Measurements from ENCODE around the gene TTC13.

DNA sequence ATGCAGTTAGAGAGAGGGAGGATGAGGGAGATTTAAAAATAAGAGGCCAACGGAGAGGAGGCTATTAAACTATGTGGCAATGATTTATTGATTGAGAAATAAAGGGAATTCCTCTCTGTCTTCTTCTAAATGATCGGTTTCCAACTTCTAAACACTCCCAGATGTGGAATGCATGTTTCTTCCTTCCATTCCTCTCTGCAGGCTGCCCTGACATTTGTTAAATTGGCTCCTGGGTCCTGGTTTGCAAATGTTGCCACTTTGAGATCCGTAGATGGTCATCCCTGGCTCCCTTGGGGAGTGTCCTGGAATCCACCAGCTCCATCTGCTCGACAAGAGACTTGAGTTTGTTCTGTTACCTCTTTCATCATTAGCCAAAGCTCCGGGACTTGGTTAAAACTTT is 100.1 kb downstream of the TTC13 start:
- TF ChIP-seq, protein P1, sequence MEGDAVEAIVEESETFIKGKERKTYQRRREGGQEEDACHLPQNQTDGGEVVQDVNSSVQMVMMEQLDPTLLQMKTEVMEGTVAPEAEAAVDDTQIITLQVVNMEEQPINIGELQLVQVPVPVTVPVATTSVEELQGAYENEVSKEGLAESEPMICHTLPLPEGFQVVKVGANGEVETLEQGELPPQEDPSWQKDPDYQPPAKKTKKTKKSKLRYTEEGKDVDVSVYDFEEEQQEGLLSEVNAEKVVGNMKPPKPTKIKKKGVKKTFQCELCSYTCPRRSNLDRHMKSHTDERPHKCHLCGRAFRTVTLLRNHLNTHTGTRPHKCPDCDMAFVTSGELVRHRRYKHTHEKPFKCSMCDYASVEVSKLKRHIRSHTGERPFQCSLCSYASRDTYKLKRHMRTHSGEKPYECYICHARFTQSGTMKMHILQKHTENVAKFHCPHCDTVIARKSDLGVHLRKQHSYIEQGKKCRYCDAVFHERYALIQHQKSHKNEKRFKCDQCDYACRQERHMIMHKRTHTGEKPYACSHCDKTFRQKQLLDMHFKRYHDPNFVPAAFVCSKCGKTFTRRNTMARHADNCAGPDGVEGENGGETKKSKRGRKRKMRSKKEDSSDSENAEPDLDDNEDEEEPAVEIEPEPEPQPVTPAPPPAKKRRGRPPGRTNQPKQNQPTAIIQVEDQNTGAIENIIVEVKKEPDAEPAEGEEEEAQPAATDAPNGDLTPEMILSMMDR (IDR thresholded peaks at IDR 0.05), result no peak
- no peak for TF ChIP-seq POLR2A (IDR thresholded peaks at IDR 0.05)
